B cell (primary cell): Measurements from ENCODE around the gene UTP11. TPM values are rescaled to one million over a fixed set of nuclear protein-coding genes. Genes with fewer than 3 reads are reported as not detected.
A peak's percentile ranks its signal among the peaks of the same experiment; 100 is the strongest.

Source experiments
- ATAC-seq: fragments of 200-7000 bp; cut with Tn5 transposase; one replicate; pipeline ENCODE4 v1.10.0; 2021; ENCODE audit warnings: low read depth, mild to moderate bottlenecking, moderate number of reproducible peaks, moderate library complexity
- CTCF ChIA-PET: fragments of 350-600 bp; sonication (Branson Sonifier 250); formaldehyde crosslinking; loops from one replicate; lab custom pipeline; 2021; ENCODE audit warnings: antibody characterized with exemption, inconsistent platforms; lab: Charles Lee
- POLR2A ChIA-PET: fragments of 350-600 bp; sonication (Branson Sonifier 250); formaldehyde crosslinking; loops from one replicate; lab custom pipeline; 2021; ENCODE audit warnings: antibody characterized with exemption; lab: Charles Lee
- DNase-seq: peaks from one replicate; pipeline ENCODE4 v3.0.0; 2013
- H2AFZ ChIP-seq: 2 replicates; pipeline ENCODE4 v1.6.1; 2012; ENCODE audit warnings: mild to moderate bottlenecking, low read depth, low read length; ENCODE audit not compliant: insufficient read depth, poor library complexity, severe bottlenecking
- H3K27ac ChIP-seq, 2 donors: 1 replicate in 1 of 2; 2 replicates in 1 of 2; pipeline ENCODE4 v1.5.1; 2012 to 2013; ENCODE audit warnings: low read length in 2 of 2, mild to moderate bottlenecking in 2 of 2, moderate library complexity in 1 of 2
- H3K27me3 ChIP-seq, 4 experiments: fragments of 200-600 bp in 1 of 4; sonication (generic) in 1 of 4; replicated peaks in 1 of 4; 1 replicate in 2 of 4; 2 replicates in 2 of 4; pipeline versions ENCODE4 v1.6.1 to v1.7.0; 2013 to 2016; ENCODE audit warnings: low read length in 3 of 4, mild to moderate bottlenecking in 2 of 4, mixed read lengths in 1 of 4, moderate library complexity in 1 of 4; ENCODE audit not compliant: insufficient read depth in 4 of 4, control insufficient read depth in 3 of 4; ENCODE audit errors: control extremely low read depth in 1 of 4
- H3K36me3 ChIP-seq, 2 experiments: replicated peaks in 1 of 2; 1 replicate in 1 of 2; 2 replicates in 1 of 2; pipeline versions ENCODE4 v1.6.1 to v1.7.1; 2013; ENCODE audit warnings: low read length in 1 of 2; ENCODE audit not compliant: insufficient read depth in 2 of 2, control insufficient read depth in 1 of 2; ENCODE audit errors: control extremely low read depth in 1 of 2, extremely low read depth in 1 of 2
- H3K4me1 ChIP-seq, 2 donors: fragments of 200-600 bp in 1 of 2; sonication (generic) in 1 of 2; 1 replicate in 1 of 2; 2 replicates in 1 of 2; pipeline versions ENCODE4 v1.5.1 to v1.6.1; 2013 to 2017; ENCODE audit warnings: low read length in 2 of 2; ENCODE audit not compliant: control insufficient read depth in 2 of 2, insufficient read depth in 2 of 2
- H3K4me2 ChIP-seq: replicated peaks from 2 replicates; pipeline ENCODE3; 2012; ENCODE audit warnings: mild to moderate bottlenecking, low read depth, low read length; ENCODE audit not compliant: poor library complexity, severe bottlenecking
- H3K4me3 ChIP-seq, 5 experiments: fragments of 200-600 bp in 1 of 5; sonication (generic) in 1 of 5; 1 replicate in 3 of 5; 2 replicates in 2 of 5; pipeline versions ENCODE4 v1.5.1 to v1.7.0; 2011 to 2016; ENCODE audit warnings: low read length in 4 of 5, mild to moderate bottlenecking in 4 of 5, low read depth in 2 of 5, control low read depth in 1 of 5, moderate library complexity in 1 of 5; ENCODE audit not compliant: insufficient read depth in 1 of 5; ENCODE audit errors: control extremely low read depth in 1 of 5, extremely low read depth in 1 of 5
- H3K79me2 ChIP-seq: fragments of 200-600 bp; sonication (generic); one replicate; pipeline ENCODE4 v1.6.0; 2016; ENCODE audit warnings: low read length; ENCODE audit not compliant: control insufficient read depth, insufficient read depth
- H3K9ac ChIP-seq: fragments of 200-600 bp; sonication (generic); 2 replicates; pipeline ENCODE4 v1.6.1; 2017; ENCODE audit warnings: mild to moderate bottlenecking, low read length, moderate library complexity
- H3K9me3 ChIP-seq, 3 donors: one replicate each; pipeline versions ENCODE4 v1.6.1 to v1.7.1; 2013; ENCODE audit warnings: low read length in 2 of 3; ENCODE audit not compliant: control insufficient read depth in 2 of 3, insufficient read depth in 1 of 3; ENCODE audit errors: control extremely low read depth in 1 of 3
- H4K20me1 ChIP-seq: 2 replicates; pipeline ENCODE4 v1.6.0; 2012; ENCODE audit warnings: mild to moderate bottlenecking, low read length; ENCODE audit not compliant: insufficient read depth, control insufficient read depth, poor library complexity, severe bottlenecking
- H3K27ac Mint-ChIP-seq: one replicate; pipeline ENCODE4 v1.8.0; 2021; ENCODE audit warnings: mixed read lengths
- H3K27me3 Mint-ChIP-seq: one replicate; pipeline ENCODE4 v1.8.0; 2021; ENCODE audit warnings: mixed read lengths
- H3K4me1 Mint-ChIP-seq: one replicate; pipeline ENCODE4 v1.8.0; 2021; ENCODE audit warnings: mixed read lengths
- H3K4me3 Mint-ChIP-seq: one replicate; pipeline ENCODE4 v1.8.0; 2021; ENCODE audit warnings: mixed read lengths
- H3K9me3 Mint-ChIP-seq: one replicate; pipeline ENCODE4 v1.8.0; 2022; ENCODE audit warnings: mixed read lengths; ENCODE audit not compliant: insufficient read depth
- CTCF ChIP-seq: fragments of 200-600 bp; IDR thresholded peaks from one replicate; pipeline ENCODE4 v1.8.0; 2022; ENCODE audit warnings: antibody characterized with exemption, mild to moderate bottlenecking
- EZH2 ChIP-seq: IDR thresholded peaks from 2 replicates; pipeline ENCODE4 v1.6.1; 2012; ENCODE audit warnings: borderline replicate concordance, low read depth, mild to moderate bottlenecking, moderate library complexity, low read length; ENCODE audit not compliant: insufficient read depth, poor library complexity, severe bottlenecking
- WGBS: methylation state at CpG from one replicate; pipeline ENCODE4 v1.1.5; 2013; ENCODE audit warnings: missing lambda C conversion rate; ENCODE audit not compliant: insufficient coverage; 5-methylcytosine and 5-hydroxymethylcytosine counted together
- intact Hi-C: fragments of 100-400 bp; cut with micrococcal nuclease; formaldehyde crosslinking; loops from one replicate; pipeline ENCODE4 v1.10.0; 2022
- polyA plus RNA-seq: library from polyadenylated mRNA; depleted of rRNA; stranded (reverse); fragments of >200 nt; gene quantifications from 2 replicates; pipeline ENCODE4 v1.2.3, GENCODE V29; 2012
- total RNA-seq, 2 donors: library from RNA; stranded (reverse); fragments of 120-200 nt in 1 of 2; gene quantifications; 1 replicate in 1 of 2; 2 replicates in 1 of 2; pipeline versions ENCODE4 v1.2.3 to v1.2.4, GENCODE V29; 2013 to 2022

Gene UTP11
- total and polyA plus RNA-seq, 2 donors (not counting 1 experiment from before 2014, with no cell fraction given), result 6.0 to 16.8 TPM

GRCh38 chr1:37995751-37996345 lies 16.7 kb upstream of the UTP11 start:
- POLR2A ChIA-PET, result interaction anchor here (0.6 to 0.7 kb wide), 2 partner anchors 21 to 115 kb away, joined by 5 to 9 read pairs; no protein-coding TSS in a partner anchor
- Histone ChIP-seq H3K9me3 (no peaks in the 10 kb centered on the region), H3K4me2 (peak overlapping the region; percentile 77), H3K79me2 (no peaks in the 10 kb centered on the region), H3K9ac (peak overlapping the region; percentile 51), H3K27me3 (no peaks in the 10 kb centered on the region), H3K4me3 (peak overlapping the region in 4 of 5 experiments; percentile 52 to 74 (median 57)), H3K36me3 (no peaks in the 10 kb centered on the region), H3K27ac (peak overlapping the region in 1 of 2 donors; percentile 59), H4K20me1 (no peaks in the 10 kb centered on the region), H3K4me1 (peaks cover 9 to 15% of the 10 kb centered on the region in 2 donors), H2AFZ (peak overlapping the region; percentile 83)
- TF ChIP-seq CTCF (no peak), EZH2 (no peak)
- peak overlapping the region; percentile 26 for H3K27ac Mint-ChIP-seq
- CTCF ChIA-PET, result interaction anchor here (0.7 kb wide), 1 partner anchor 135 kb away, joined by 3 read pairs; no protein-coding TSS in a partner anchor
- intact Hi-C loops, result loop anchor here (10.0 kb wide), 1 partner anchor 479 kb away; no protein-coding TSS in a partner anchor
- H3K4me3 Mint-ChIP-seq, result peak overlapping the region; percentile 84
- H3K9me3 Mint-ChIP-seq, result no peaks in the 10 kb centered on the region
- ATAC-seq, result peak; percentile 63
- 47% methylated on average over 31 of the region's 46 CpGs for WGBS
- no peak for DNase-seq
- peaks cover 15% of the 10 kb centered on the region for H3K4me1 Mint-ChIP-seq
- no peaks in the 10 kb centered on the region for H3K27me3 Mint-ChIP-seq
